OCI-LY7 (cell line): Measurements from ENCODE around the gene KRT24. TPM values are rescaled to one million over a fixed set of nuclear protein-coding genes. Genes with fewer than 3 reads are reported as not detected.

Experiments
- BruUV-seq: library from RNA; stranded (reverse); fragments of 400-500 nt; replicated peaks from 2 replicates; lab custom pipeline; 2021; lab: Mats Ljungman, UMichigan
- CTCF ChIA-PET: fragments of 300-600 bp; sonication (Branson Sonifier 250); formaldehyde crosslinking; loops from one replicate; lab custom pipeline; 2022; ENCODE audit warnings: antibody characterized with exemption; ENCODE audit not compliant: unreplicated experiment; lab: Charles Lee
- POLR2A ChIA-PET: fragments of 300-600 bp; sonication (Branson Sonifier 250); formaldehyde crosslinking; loops from one replicate; lab custom pipeline; 2022; ENCODE audit warnings: antibody characterized with exemption; lab: Charles Lee
- DNase-seq: peaks from one replicate; pipeline ENCODE4 v3.0.0-alpha.2; 2015; ENCODE audit warnings: low spot score
- H2AFZ ChIP-seq: fragments of 200-600 bp; sonication (generic), shearing (Covaris generic); 2 replicates; pipeline ENCODE4 v1.6.1; 2014; ENCODE audit warnings: mild to moderate bottlenecking, antibody characterized with exemption, low read length, moderate library complexity
- H3K27ac ChIP-seq: fragments of 200-600 bp; sonication (generic); 2 replicates; pipeline ENCODE4 v1.5.1; 2014; ENCODE audit warnings: mixed run types, low read depth, mild to moderate bottlenecking, moderate library complexity, low read length, inconsistent platforms; ENCODE audit not compliant: poor library complexity, severe bottlenecking
- H3K36me3 ChIP-seq: fragments of 200-600 bp; sonication (generic); 2 replicates; pipeline ENCODE4 v1.6.1; 2014; ENCODE audit warnings: mild to moderate bottlenecking, antibody characterized with exemption, low read length, moderate library complexity, mixed read lengths; ENCODE audit not compliant: insufficient read depth
- H3K4me1 ChIP-seq: fragments of 200-600 bp; sonication (generic); 2 replicates; pipeline ENCODE4 v1.5.1; 2014; ENCODE audit warnings: mild to moderate bottlenecking, low read length; ENCODE audit not compliant: insufficient read depth, poor library complexity, severe bottlenecking
- H3K4me2 ChIP-seq: fragments of 200-600 bp; sonication (generic); 2 replicates; pipeline ENCODE4 v1.6.1; 2014; ENCODE audit warnings: mild to moderate bottlenecking, low read length
- H3K4me3 ChIP-seq: fragments of 200-600 bp; sonication (generic); 2 replicates; pipeline ENCODE4 v1.5.1; 2014; ENCODE audit warnings: mild to moderate bottlenecking, low read depth, low read length; ENCODE audit not compliant: poor library complexity, severe bottlenecking
- H3K79me2 ChIP-seq: fragments of 200-600 bp; sonication (generic); 2 replicates; pipeline ENCODE4 v1.6.1; 2016; ENCODE audit warnings: low read depth, mild to moderate bottlenecking, low read length, moderate library complexity, mixed read lengths; ENCODE audit not compliant: insufficient read depth
- H3K9me2 ChIP-seq: fragments of 200-600 bp; sonication (generic); 2 replicates; pipeline ENCODE4 v1.6.1; 2016; ENCODE audit warnings: mild to moderate bottlenecking, low read length, mixed read lengths; ENCODE audit not compliant: insufficient read depth
- H3K9me3 ChIP-seq: fragments of 200-600 bp; sonication (generic); 2 replicates; pipeline ENCODE4 v1.6.1; 2014; ENCODE audit warnings: mild to moderate bottlenecking, mixed run types, low read length, mixed read lengths
- H4K20me1 ChIP-seq: fragments of 200-600 bp; sonication (generic); 2 replicates; pipeline ENCODE4 v1.6.1; 2014; ENCODE audit warnings: mild to moderate bottlenecking, antibody characterized with exemption, low read length, moderate library complexity, mixed read lengths; ENCODE audit not compliant: insufficient read depth
- EZH2phosphoT487 ChIP-seq: fragments of 200-600 bp; sonication (generic); IDR thresholded peaks from 2 replicates; pipeline ENCODE4 v1.6.1; 2018; ENCODE audit warnings: low read depth, borderline replicate concordance, mild to moderate bottlenecking, mixed run types, antibody characterized with exemption, low read length, moderate library complexity, mixed read lengths
- intact Hi-C: fragments of 100-400 bp; cut with micrococcal nuclease; formaldehyde crosslinking; loops from one replicate; pipeline ENCODE4 v1.10.0; 2022; ENCODE audit not compliant: unreplicated experiment
- total RNA-seq, 2 experiments: library from RNA; depleted of rRNA in 1 of 2; stranded (reverse); fragments of >200 nt in 1 of 2; shearing (Covaris generic) in 1 of 2; gene quantifications; 2 replicates each; pipeline ENCODE4 v1.2.3, GENCODE V29; 2014 to 2022
- TF ChIP-seq, protein P1 (sequence below): fragments of 200-600 bp; sonication (generic); conservative IDR thresholded peaks from 2 replicates; pipeline ENCODE4 v1.5.1; 2014; ENCODE audit warnings: mild to moderate bottlenecking, antibody characterized with exemption, low read length, moderate library complexity, mixed read lengths

KRT24 gene
- total RNA-seq, 2 experiments from 2014 or later = not detected

DNA sequence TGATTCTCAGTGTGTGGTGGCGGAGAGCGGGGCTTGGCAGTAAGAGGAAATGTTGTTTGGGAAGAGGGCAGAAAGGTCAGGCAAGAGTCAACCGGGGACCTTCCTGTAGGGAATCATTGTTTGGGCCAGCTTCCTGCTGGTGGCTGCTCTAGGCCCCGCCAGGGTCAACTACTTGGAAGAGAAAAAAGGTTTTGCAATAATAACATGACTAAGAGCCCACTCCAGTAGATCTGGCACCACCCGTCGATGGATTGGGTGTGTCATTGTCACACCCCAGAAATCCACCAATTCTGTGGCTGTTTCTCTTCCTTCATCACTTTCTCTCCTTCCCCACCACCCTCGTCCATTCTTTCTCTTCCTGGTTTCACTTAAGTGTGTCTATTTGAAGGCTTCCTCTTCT, 4.2 kb upstream of the KRT24 start:
- Histone ChIP-seq H3K4me2 (no peak overlapping the region), H3K4me3 (no peak overlapping the region), H3K9me2 (no peaks in the 10 kb centered on the region), H3K4me1 (no peaks in the 10 kb centered on the region), H2AFZ (no peak overlapping the region), H3K79me2 (no peaks in the 10 kb centered on the region), H3K27ac (no peak overlapping the region), H4K20me1 (no peaks in the 10 kb centered on the region), H3K36me3 (no peaks in the 10 kb centered on the region), H3K9me3 (no peaks in the 10 kb centered on the region)
- ChIA-PET POLR2A (no interaction called here), CTCF (no interaction called here)
- no peak for TF ChIP-seq EZH2phosphoT487
- TF ChIP-seq, protein P1, sequence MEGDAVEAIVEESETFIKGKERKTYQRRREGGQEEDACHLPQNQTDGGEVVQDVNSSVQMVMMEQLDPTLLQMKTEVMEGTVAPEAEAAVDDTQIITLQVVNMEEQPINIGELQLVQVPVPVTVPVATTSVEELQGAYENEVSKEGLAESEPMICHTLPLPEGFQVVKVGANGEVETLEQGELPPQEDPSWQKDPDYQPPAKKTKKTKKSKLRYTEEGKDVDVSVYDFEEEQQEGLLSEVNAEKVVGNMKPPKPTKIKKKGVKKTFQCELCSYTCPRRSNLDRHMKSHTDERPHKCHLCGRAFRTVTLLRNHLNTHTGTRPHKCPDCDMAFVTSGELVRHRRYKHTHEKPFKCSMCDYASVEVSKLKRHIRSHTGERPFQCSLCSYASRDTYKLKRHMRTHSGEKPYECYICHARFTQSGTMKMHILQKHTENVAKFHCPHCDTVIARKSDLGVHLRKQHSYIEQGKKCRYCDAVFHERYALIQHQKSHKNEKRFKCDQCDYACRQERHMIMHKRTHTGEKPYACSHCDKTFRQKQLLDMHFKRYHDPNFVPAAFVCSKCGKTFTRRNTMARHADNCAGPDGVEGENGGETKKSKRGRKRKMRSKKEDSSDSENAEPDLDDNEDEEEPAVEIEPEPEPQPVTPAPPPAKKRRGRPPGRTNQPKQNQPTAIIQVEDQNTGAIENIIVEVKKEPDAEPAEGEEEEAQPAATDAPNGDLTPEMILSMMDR = no peak
- no TSS peak for BruUV-seq
- DNase-seq = no peak
- intact Hi-C loops = no loop called here

DNA sequence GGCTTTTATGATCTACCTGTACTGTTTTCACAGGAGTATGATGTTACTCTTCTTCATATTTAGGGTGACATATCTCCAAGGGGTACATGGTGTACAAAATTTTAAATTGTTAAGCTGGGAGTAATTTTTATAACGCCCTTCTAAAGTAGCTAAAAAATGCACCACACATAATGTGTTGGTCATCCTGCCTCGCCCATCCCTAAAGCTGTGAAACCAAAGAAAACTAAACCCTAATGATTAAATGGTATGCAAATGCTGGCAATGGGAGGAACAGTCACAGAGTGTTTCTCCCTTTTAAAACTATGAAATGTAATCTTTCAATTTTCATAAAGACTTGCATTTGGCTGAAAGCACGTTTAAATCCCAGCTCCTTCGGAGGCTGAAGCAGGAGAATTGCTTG, 2.0 kb upstream of the KRT24 start:
- POLR2A ChIA-PET = no interaction called here
- Histone ChIP-seq H3K27ac (no peak overlapping the region), H3K9me3 (no peaks in the 10 kb centered on the region), H3K4me1 (no peaks in the 10 kb centered on the region), H4K20me1 (no peaks in the 10 kb centered on the region), H3K9me2 (no peaks in the 10 kb centered on the region), H2AFZ (no peak overlapping the region), H3K79me2 (no peaks in the 10 kb centered on the region), H3K36me3 (no peaks in the 10 kb centered on the region), H3K4me2 (no peak overlapping the region), H3K4me3 (no peak overlapping the region)
- BruUV-seq = no TSS peak
- TF ChIP-seq EZH2phosphoT487 = no peak
- TF ChIP-seq, protein P1 = no peak
- intact Hi-C loops = no loop called here
- DNase-seq = no peak
- CTCF ChIA-PET = no interaction called here

DNA sequence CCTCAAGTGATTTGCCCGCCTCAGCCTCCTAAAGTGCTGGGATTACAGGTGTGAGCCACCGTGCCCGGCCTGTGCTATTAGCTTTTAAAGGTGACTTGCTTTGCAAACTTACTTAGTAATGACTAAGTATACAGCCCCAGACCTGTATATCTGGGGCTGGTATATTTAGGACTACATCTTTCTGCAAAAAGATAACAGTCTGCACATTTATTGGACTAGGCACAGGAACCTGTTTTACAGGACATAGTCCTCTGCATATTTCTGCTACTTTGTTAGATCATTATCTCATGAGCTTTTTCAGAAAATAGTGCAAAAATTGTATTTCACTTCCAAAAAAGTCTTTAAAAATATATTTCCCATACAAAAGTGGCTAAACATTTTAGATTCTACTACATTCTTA, 1.3 kb downstream of the KRT24 start:
- no TSS peak for BruUV-seq

More for the DNA sequence above, 1.3 kb downstream of the KRT24 start:
- H3K4me3 ChIP-seq = no peak overlapping the region
- intact Hi-C loops = no loop called here
- TF ChIP-seq, protein P1 = no peak
- no peak for TF ChIP-seq EZH2phosphoT487
- H3K79me2 ChIP-seq = no peaks in the 10 kb centered on the region
- H4K20me1 ChIP-seq = no peaks in the 10 kb centered on the region
- H3K4me2 ChIP-seq = no peak overlapping the region
- no peaks in the 10 kb centered on the region for H3K36me3 ChIP-seq
- DNase-seq = no peak
- H3K9me3 ChIP-seq = no peaks in the 10 kb centered on the region
- H3K27ac ChIP-seq = no peak overlapping the region
- CTCF ChIA-PET = no interaction called here
- no peaks in the 10 kb centered on the region for H3K9me2 ChIP-seq
- H3K4me1 ChIP-seq = no peaks in the 10 kb centered on the region
- H2AFZ ChIP-seq = no peak overlapping the region
- POLR2A ChIA-PET = interaction anchor here (0.6 kb wide), 1 partner anchor 513 kb away, joined by 3 read pairs; no protein-coding TSS in a partner anchor
